B cell (primary cell): ENCODE measurements around the gene PCDHB6.

Experiments used
- EZH2 ChIP-seq: IDR thresholded peaks from 2 replicates; pipeline ENCODE4 v1.6.1; 2012; ENCODE audit warnings: borderline replicate concordance, low read depth, mild to moderate bottlenecking, moderate library complexity, low read length; ENCODE audit not compliant: insufficient read depth, poor library complexity, severe bottlenecking
- TF ChIP-seq, protein P1 (sequence below): fragments of 200-600 bp; IDR thresholded peaks from one replicate; pipeline ENCODE4 v1.8.0; 2022; ENCODE audit warnings: antibody characterized with exemption, mild to moderate bottlenecking

DNA sequence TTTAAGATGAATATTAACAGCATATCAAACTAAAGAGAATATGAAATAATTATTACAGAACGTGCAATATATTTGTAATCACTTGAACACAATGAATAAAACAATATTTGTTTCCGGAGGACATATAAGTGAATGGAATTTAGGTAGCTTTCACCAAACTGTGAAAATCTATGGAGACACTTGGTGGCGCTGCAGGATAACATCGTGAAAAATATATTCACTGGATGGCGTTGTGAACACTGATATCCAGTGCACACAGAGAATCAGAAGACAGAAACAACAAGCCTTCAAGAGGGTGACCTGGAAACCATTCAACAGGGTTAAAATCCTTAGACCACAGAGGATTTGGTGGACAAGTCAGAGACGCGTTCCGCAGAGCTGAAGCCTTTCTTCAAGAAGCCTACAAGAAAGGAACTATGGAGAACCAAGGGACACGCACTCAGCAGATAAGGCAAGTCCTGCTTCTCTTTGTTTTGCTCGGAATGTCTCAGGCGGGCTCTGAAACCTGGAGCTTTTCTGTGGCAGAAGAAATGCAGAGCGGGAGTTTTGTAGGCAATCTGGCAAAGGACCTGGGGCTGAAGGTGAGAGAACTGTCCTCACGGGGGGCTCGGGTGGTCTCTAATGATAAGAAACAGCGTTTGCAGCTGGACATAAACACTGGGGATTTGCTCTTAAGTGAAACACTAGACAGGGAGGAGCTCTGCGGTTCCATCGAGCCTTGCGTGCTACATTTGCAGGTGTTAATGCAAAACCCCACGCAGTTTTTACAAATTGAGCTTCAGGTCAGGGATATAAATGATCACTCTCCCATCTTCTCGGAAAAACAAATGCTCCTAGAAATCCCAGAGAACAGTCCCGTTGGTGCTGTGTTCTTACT is 49.7 kb downstream of the PCDHB6 start, which contains the start of gene PCDHB11:
- TF ChIP-seq, protein P1, sequence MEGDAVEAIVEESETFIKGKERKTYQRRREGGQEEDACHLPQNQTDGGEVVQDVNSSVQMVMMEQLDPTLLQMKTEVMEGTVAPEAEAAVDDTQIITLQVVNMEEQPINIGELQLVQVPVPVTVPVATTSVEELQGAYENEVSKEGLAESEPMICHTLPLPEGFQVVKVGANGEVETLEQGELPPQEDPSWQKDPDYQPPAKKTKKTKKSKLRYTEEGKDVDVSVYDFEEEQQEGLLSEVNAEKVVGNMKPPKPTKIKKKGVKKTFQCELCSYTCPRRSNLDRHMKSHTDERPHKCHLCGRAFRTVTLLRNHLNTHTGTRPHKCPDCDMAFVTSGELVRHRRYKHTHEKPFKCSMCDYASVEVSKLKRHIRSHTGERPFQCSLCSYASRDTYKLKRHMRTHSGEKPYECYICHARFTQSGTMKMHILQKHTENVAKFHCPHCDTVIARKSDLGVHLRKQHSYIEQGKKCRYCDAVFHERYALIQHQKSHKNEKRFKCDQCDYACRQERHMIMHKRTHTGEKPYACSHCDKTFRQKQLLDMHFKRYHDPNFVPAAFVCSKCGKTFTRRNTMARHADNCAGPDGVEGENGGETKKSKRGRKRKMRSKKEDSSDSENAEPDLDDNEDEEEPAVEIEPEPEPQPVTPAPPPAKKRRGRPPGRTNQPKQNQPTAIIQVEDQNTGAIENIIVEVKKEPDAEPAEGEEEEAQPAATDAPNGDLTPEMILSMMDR, result no peak
- no peak for TF ChIP-seq EZH2
